Panc1 (cell line): ENCODE measurements around the gene SH3BGRL2. TPM values are rescaled to one million over a fixed set of nuclear protein-coding genes. Genes with fewer than 3 reads are reported as not detected.

Source experiments
- ATAC-seq: fragments of 200-7000 bp; cut with Tn5 transposase; 2 replicates; pipeline ENCODE4 v1.9.1; 2020; ENCODE audit warnings: mild to moderate bottlenecking, moderate library complexity
- BruUV-seq: library from RNA; stranded (reverse); fragments of 400-500 nt; replicated peaks from 2 replicates; lab custom pipeline; 2021; lab: Mats Ljungman, UMichigan
- CTCF ChIA-PET: fragments of 300-600 bp; sonication (Branson Sonifier 250); formaldehyde crosslinking; loops from one replicate; lab custom pipeline; 2022; ENCODE audit warnings: antibody characterized with exemption; lab: Charles Lee
- POLR2A ChIA-PET: fragments of 300-600 bp; sonication (Branson Sonifier 250); formaldehyde crosslinking; loops from one replicate; lab custom pipeline; 2022; ENCODE audit warnings: antibody characterized with exemption; lab: Charles Lee
- DNase-seq: peaks from one replicate; pipeline ENCODE4 v3.0.0-alpha.2; 2010; ENCODE audit warnings: low read depth, low spot score
- H3K27ac ChIP-seq: 2 replicates; pipeline ENCODE4 v1.5.1; 2011; ENCODE audit warnings: mild to moderate bottlenecking, low read length, inconsistent platforms
- H3K27me3 ChIP-seq: fragments of 200-500 bp; sonication (Bioruptor generic); 2 replicates; pipeline ENCODE4 v1.6.0; 2014; ENCODE audit warnings: low read length, inconsistent platforms; ENCODE audit not compliant: control insufficient read depth, insufficient read depth
- H3K36me3 ChIP-seq: fragments of 200-500 bp; sonication (Bioruptor generic); 2 replicates; pipeline ENCODE4 v1.5.1; 2014; ENCODE audit warnings: inconsistent platforms, mild to moderate bottlenecking, low read length, moderate library complexity; ENCODE audit not compliant: control insufficient read depth, insufficient read depth
- H3K4me1 ChIP-seq: 2 replicates; pipeline ENCODE4 v1.5.1; 2011; ENCODE audit warnings: inconsistent platforms, mild to moderate bottlenecking, low read length, moderate library complexity; ENCODE audit not compliant: control insufficient read depth, insufficient read depth
- H3K4me3 ChIP-seq, 2 experiments: 2 replicates each; pipeline ENCODE4 v1.5.1; 2011 to 2012; ENCODE audit warnings: low read depth in 2 of 2, low read length in 2 of 2, mild to moderate bottlenecking in 2 of 2, inconsistent platforms in 1 of 2, moderate library complexity in 1 of 2
- H3K9me3 ChIP-seq: fragments of 200-500 bp; sonication (Bioruptor generic); 2 replicates; pipeline ENCODE4 v1.5.1; 2014; ENCODE audit warnings: low read depth, mild to moderate bottlenecking, inconsistent platforms, low read length, moderate library complexity; ENCODE audit not compliant: control insufficient read depth, insufficient read depth
- POLR2AphosphoS5 ChIP-seq: IDR thresholded peaks from 2 replicates; pipeline ENCODE4 v1.6.1; 2012; ENCODE audit warnings: mild to moderate bottlenecking, low read depth, low read length, moderate library complexity
- REST ChIP-seq, 2 experiments: IDR thresholded peaks; 2 replicates each; pipeline ENCODE4 v1.6.1; 2011 to 2012; ENCODE audit warnings: low read depth in 2 of 2, control low read depth in 1 of 2, low read length in 1 of 2, mild to moderate bottlenecking in 1 of 2, moderate library complexity in 1 of 2; ENCODE audit not compliant: insufficient read depth in 1 of 2
- SIN3A ChIP-seq: IDR thresholded peaks from 2 replicates; pipeline ENCODE4 v1.6.1; 2012; ENCODE audit warnings: low read depth, mild to moderate bottlenecking, low read length, moderate library complexity, borderline replicate concordance; ENCODE audit not compliant: insufficient read depth
- TCF7L2 ChIP-seq: IDR thresholded peaks from 2 replicates; pipeline ENCODE4 v1.6.1; 2011; ENCODE audit warnings: mild to moderate bottlenecking, low read depth, low read length, inconsistent platforms
- in situ Hi-C: cut with HindIII; loops from 2 replicates; pipeline ENCODE4 v1.10.0; 2016; ENCODE audit warnings: low sequenced_read_pairs, low pct_unique_long_range_greater_than_20kb
- intact Hi-C: fragments of 100-400 bp; cut with micrococcal nuclease; formaldehyde crosslinking; loops from one replicate; pipeline ENCODE4 v1.10.0; 2022; ENCODE audit not compliant: unreplicated experiment
- total RNA-seq: library from RNA; stranded (reverse); gene quantifications from one replicate; pipeline ENCODE4 v1.2.1, GENCODE V29; 2021; ENCODE audit not compliant: unreplicated experiment
- TF ChIP-seq, protein P1 (sequence below): fragments of 450-650 bp; IDR thresholded peaks from 2 replicates; pipeline ENCODE4 v1.5.1; 2017; ENCODE audit warnings: mild to moderate bottlenecking

SH3BGRL2 gene
- total RNA-seq, 1 experiment from 2014 or later = 8.5 TPM

- peak; percentile 92 for ATAC-seq
- ChIA-PET POLR2A (interaction anchor here (0.6 kb wide), 1 partner anchor 267 kb away, joined by 3 read pairs; no protein-coding TSS in a partner anchor), CTCF (interaction anchor here (0.5 to 1.1 kb wide), 2 partner anchors 10 to 30 kb away, joined by 4 to 7 read pairs; no protein-coding TSS in a partner anchor)
Observed at GRCh38 chr6:79600812-79601609, 30.1 kb upstream of the SH3BGRL2 start.

GRCh38 chr6:79602859-79603258 lies 28.3 kb upstream of the SH3BGRL2 start:
- no peak for ATAC-seq
- no peak for DNase-seq
- no peak overlapping the region for H3K4me3 ChIP-seq
- peak overlapping the region; percentile 95 for H3K27ac ChIP-seq
- peaks cover 39% of the 10 kb centered on the region for H3K4me1 ChIP-seq
- POLR2A ChIA-PET = no interaction called here
- intact Hi-C loops = no loop called here
- in situ Hi-C loops = no loop called here
- H3K9me3 ChIP-seq = no peaks in the 10 kb centered on the region
- no peaks in the 10 kb centered on the region for H3K36me3 ChIP-seq
- BruUV-seq = no TSS peak
- TF ChIP-seq, protein P1, sequence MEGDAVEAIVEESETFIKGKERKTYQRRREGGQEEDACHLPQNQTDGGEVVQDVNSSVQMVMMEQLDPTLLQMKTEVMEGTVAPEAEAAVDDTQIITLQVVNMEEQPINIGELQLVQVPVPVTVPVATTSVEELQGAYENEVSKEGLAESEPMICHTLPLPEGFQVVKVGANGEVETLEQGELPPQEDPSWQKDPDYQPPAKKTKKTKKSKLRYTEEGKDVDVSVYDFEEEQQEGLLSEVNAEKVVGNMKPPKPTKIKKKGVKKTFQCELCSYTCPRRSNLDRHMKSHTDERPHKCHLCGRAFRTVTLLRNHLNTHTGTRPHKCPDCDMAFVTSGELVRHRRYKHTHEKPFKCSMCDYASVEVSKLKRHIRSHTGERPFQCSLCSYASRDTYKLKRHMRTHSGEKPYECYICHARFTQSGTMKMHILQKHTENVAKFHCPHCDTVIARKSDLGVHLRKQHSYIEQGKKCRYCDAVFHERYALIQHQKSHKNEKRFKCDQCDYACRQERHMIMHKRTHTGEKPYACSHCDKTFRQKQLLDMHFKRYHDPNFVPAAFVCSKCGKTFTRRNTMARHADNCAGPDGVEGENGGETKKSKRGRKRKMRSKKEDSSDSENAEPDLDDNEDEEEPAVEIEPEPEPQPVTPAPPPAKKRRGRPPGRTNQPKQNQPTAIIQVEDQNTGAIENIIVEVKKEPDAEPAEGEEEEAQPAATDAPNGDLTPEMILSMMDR = no peak
- TF ChIP-seq TCF7L2 (no peak), SIN3A (no peak), REST (IDR thresholded peaks at IDR 0.05; ENCODE audit: insufficient read depth in 1 of 2, low read depth in 2 of 2, low read length in 1 of 2) (no peak), POLR2AphosphoS5 (no peak)
- CTCF ChIA-PET = no interaction called here
- no peaks in the 10 kb centered on the region for H3K27me3 ChIP-seq

More at GRCh38 chr6:79600812-79601609, 30.1 kb upstream of the SH3BGRL2 start:
- intact Hi-C loops = no loop called here
- DNase-seq = peak; percentile 39
- BruUV-seq = no TSS peak
- in situ Hi-C loops = no loop called here
- no peak overlapping the region for H3K4me3 ChIP-seq
- H3K9me3 ChIP-seq = no peaks in the 10 kb centered on the region
- H3K36me3 ChIP-seq = no peaks in the 10 kb centered on the region
- H3K4me1 ChIP-seq = peaks cover 39% of the 10 kb centered on the region
- TF ChIP-seq TCF7L2 (peak; percentile 23; the same call in 1 of the 2 replicates), POLR2AphosphoS5 (peak; percentile 73; the same call in 1 of the 2 replicates), REST (IDR thresholded peaks at IDR 0.05; ENCODE audit: insufficient read depth in 1 of 2, low read depth in 2 of 2, low read length in 1 of 2) (no peak), SIN3A (no peak)
- TF ChIP-seq, protein P1 = no peak
- peak overlapping the region; percentile 95 for H3K27ac ChIP-seq
- no peaks in the 10 kb centered on the region for H3K27me3 ChIP-seq
